Measurements from ENCODE around the gene SPINDOC.

GRCh38 chr11:63874511-63874910, 61.3 kb downstream of the SPINDOC start:
- no peak for TF ChIP-seq GATA2 (IDR thresholded peaks at IDR 0.05; ENCODE audit: low read depth, low read length)
- no peak for TF ChIP-seq GATA3 (IDR thresholded peaks at IDR 0.05; ENCODE audit: low read depth, low read length)
